ENCODE data around the gene PIN1. TPM values are rescaled to one million over a fixed set of nuclear protein-coding genes. Genes with fewer than 3 reads are reported as not detected.
"Not testable (repeated sequence)": the region's sequence is repeated elsewhere in the genome, so short reads cannot be mapped to it uniquely, and the experiment has no call there.

The PIN1 gene
- total RNA-seq, 2 experiments from 2014 or later, result 79.9 to 81.4 TPM

DNA sequence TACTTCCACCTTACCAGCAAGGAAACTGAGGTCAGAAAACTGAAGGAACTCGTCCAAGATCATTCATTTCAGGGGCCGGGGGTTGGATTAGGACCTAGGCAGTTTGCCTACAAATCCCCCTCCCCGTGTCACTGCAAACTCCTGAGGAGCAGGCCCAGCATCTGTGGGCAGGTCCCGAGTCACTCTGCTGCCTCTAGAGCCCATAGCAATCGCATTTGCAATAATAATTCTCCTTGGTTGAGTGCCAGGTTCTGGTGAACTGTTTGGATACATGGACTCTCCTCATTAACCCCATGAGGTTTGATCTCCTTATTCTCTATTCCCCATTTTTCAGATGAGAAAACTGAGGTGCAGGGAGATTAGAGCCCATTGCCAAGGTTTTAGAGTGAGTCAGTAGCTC is 903 bp downstream of the PIN1 start:
- H3K9me3 Mint-ChIP-seq, result no peaks in the 10 kb centered on the region
- TF ChIP-seq, protein P1, sequence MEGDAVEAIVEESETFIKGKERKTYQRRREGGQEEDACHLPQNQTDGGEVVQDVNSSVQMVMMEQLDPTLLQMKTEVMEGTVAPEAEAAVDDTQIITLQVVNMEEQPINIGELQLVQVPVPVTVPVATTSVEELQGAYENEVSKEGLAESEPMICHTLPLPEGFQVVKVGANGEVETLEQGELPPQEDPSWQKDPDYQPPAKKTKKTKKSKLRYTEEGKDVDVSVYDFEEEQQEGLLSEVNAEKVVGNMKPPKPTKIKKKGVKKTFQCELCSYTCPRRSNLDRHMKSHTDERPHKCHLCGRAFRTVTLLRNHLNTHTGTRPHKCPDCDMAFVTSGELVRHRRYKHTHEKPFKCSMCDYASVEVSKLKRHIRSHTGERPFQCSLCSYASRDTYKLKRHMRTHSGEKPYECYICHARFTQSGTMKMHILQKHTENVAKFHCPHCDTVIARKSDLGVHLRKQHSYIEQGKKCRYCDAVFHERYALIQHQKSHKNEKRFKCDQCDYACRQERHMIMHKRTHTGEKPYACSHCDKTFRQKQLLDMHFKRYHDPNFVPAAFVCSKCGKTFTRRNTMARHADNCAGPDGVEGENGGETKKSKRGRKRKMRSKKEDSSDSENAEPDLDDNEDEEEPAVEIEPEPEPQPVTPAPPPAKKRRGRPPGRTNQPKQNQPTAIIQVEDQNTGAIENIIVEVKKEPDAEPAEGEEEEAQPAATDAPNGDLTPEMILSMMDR (IDR thresholded peaks at IDR 0.05), result no peak
- H3K27me3 Mint-ChIP-seq, result no peaks in the 10 kb centered on the region
- ChIA-PET CTCF (no interaction called here), POLR2A (interaction anchor here (0.9 to 1.2 kb wide), 4 partner anchors 11 to 191 kb away, joined by 3 to 4 read pairs (median 4); no protein-coding TSS in a partner anchor)
- intact Hi-C loops (cut with micrococcal nuclease), result no loop called here
- no peak for DNase-seq
- H3K27ac Mint-ChIP-seq, result peak overlapping the region; percentile 56
- no peak for ATAC-seq
- H3K4me1 Mint-ChIP-seq (ENCODE audit: low read depth), result peaks cover 24% of the 10 kb centered on the region
- peak overlapping the region; percentile 81 for H3K4me3 Mint-ChIP-seq
- H3K36me3 Mint-ChIP-seq (ENCODE audit: low read depth), result peaks cover 19% of the 10 kb centered on the region

- TF ChIP-seq, protein P1 (IDR thresholded peaks at IDR 0.05), result no peak
- H3K36me3 Mint-ChIP-seq (ENCODE audit: low read depth), result peaks cover 38% of the 10 kb centered on the region
- no peak for DNase-seq
- ATAC-seq, result no peak
- no peak overlapping the region for H3K27ac Mint-ChIP-seq
- no peak overlapping the region for H3K4me3 Mint-ChIP-seq
- ChIA-PET CTCF (no interaction called here), POLR2A (interaction anchor here (1.3 to 2.1 kb wide), 2 partner anchors 10 to 14 kb away, joined by 5 to 6 read pairs; partner anchors contain the start of gene UBL5)
- intact Hi-C loops (cut with micrococcal nuclease), result no loop called here
- no peaks in the 10 kb centered on the region for H3K9me3 Mint-ChIP-seq
- no peaks in the 10 kb centered on the region for H3K27me3 Mint-ChIP-seq
- H3K4me1 Mint-ChIP-seq (ENCODE audit: low read depth), result peaks cover 29% of the 10 kb centered on the region
Measured at GRCh38 chr19:9838324-9838723, 3.2 kb downstream of the PIN1 start.

DNA sequence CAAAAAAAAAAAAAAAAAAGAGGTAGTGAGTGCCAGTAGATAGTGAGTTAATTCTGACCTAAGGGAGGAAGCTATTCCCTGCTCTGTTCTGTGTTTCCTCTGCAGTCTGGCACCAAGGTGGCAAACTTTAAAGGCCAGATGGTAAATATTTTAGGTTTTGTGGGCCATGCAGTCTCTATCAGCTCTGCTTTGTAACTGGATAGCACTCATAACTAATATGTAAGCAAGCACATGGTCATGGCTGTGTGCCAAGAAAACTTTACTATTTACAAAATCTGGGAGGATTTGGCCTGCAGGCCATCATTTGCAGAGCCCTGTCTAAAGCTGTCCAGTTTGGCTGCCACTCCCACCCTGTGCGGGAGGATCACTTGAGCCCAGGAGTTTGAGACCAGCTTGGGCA is 4.3 kb downstream of the PIN1 start:
- H3K27ac Mint-ChIP-seq, result no peak overlapping the region
- intact Hi-C loops (cut with micrococcal nuclease), result no loop called here
- POLR2A ChIA-PET, result interaction anchor here (1.3 to 2.1 kb wide), 3 partner anchors 9 to 20 kb away, joined by 4 to 11 read pairs (median 5); partner anchors contain the start of gene UBL5
- H3K36me3 Mint-ChIP-seq (ENCODE audit: low read depth), result peaks cover 47% of the 10 kb centered on the region
- no peak for DNase-seq
- CTCF ChIA-PET, result interaction anchor here (1.2 kb wide), 1 partner anchor 188 kb away, joined by 3 read pairs; no protein-coding TSS in a partner anchor
- ATAC-seq, result no peak
- H3K27me3 Mint-ChIP-seq, result no peaks in the 10 kb centered on the region
- no peak overlapping the region for H3K4me3 Mint-ChIP-seq
- peaks cover 24% of the 10 kb centered on the region for H3K4me1 Mint-ChIP-seq (ENCODE audit: low read depth)
- no peaks in the 10 kb centered on the region for H3K9me3 Mint-ChIP-seq
- TF ChIP-seq, protein P1 (IDR thresholded peaks at IDR 0.05), result no peak

GRCh38 chr19:9842834-9843625 is 7.9 kb downstream of the PIN1 start:
- Mint-ChIP-seq H3K27me3 (no peaks in the 10 kb centered on the region), H3K4me3 (no peak overlapping the region), H3K36me3 (ENCODE audit: low read depth) (peaks cover 54% of the 10 kb centered on the region), H3K9me3 (no peaks in the 10 kb centered on the region), H3K27ac (no peak overlapping the region), H3K4me1 (ENCODE audit: low read depth) (peaks cover 33% of the 10 kb centered on the region)
- ATAC-seq (no peak), DNase-seq (no peak)
- ChIA-PET CTCF (no interaction called here), POLR2A (no interaction called here)
- TF ChIP-seq, protein P1 (IDR thresholded peaks at IDR 0.05), result no peak
- intact Hi-C loops (cut with micrococcal nuclease), result no loop called here

- peaks cover 32% of the 10 kb centered on the region for H3K4me1 Mint-ChIP-seq (ENCODE audit: low read depth)
- H3K27me3 Mint-ChIP-seq; POLR2A ChIA-PET; ATAC-seq; intact Hi-C loops (cut with micrococcal nuclease); DNase-seq; CTCF ChIA-PET; H3K9me3 Mint-ChIP-seq; H3K27ac Mint-ChIP-seq; H3K4me3 Mint-ChIP-seq: not testable (repeated sequence)
- peaks cover 50% of the 10 kb centered on the region for H3K36me3 Mint-ChIP-seq (ENCODE audit: low read depth)
Measured at GRCh38 chr19:9843626-9844273, 8.6 kb downstream of the PIN1 start.
